Subcutaneous adipose tissue (tissue), 4 donors: ENCODE measurements around the gene SNX25. TPM values are rescaled to one million over a fixed set of nuclear protein-coding genes. Genes with fewer than 3 reads are reported as not detected.

Experiments
- total RNA-seq, 4 donors: library from RNA; depleted of rRNA; stranded (reverse); fragments of >200 nt; gene quantifications; one replicate each; pipeline ENCODE4 v1.1.0, GENCODE V29; 2016
- TF ChIP-seq, protein P1 (sequence below): fragments of 450-650 bp; IDR thresholded peaks from one replicate; pipeline ENCODE4 v1.5.1; 2016; ENCODE audit warnings: low read depth, mild to moderate bottlenecking, control low read depth, antibody characterized with exemption, moderate library complexity

Gene SNX25
- total RNA-seq, 4 donors from 2014 or later: 10.2 to 24.1 (median 14.0) TPM

DNA sequence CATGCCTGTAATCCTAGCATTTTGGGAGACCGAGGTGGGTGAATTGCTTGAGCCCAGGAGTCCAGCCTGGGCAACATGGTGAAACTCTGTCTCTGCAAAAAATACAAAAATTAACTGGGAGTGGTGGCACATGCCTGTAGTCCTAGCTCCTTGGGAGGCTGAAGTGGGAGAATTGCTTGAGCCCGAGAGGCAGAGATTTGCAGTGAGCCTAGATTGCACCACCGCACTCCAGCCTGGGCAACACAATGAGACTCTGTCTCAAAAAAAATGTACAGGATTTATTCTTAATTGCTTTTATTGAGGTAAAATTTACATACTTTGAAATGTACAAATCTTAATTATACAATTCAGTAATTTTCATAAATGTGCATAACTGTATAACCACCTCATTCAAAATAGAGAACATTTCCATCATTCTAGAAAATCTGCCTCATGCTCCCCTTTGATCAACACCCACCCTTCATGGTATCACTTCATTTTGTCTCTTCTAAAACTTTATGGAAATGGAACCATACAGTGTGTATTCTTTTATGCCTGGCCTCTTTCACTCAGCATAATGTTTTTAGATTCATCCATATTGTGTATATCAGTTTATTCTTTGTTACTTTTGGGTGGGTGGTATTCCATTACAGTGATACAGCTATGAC, 39.1 kb downstream of the SNX25 start:
- TF ChIP-seq, protein P1, sequence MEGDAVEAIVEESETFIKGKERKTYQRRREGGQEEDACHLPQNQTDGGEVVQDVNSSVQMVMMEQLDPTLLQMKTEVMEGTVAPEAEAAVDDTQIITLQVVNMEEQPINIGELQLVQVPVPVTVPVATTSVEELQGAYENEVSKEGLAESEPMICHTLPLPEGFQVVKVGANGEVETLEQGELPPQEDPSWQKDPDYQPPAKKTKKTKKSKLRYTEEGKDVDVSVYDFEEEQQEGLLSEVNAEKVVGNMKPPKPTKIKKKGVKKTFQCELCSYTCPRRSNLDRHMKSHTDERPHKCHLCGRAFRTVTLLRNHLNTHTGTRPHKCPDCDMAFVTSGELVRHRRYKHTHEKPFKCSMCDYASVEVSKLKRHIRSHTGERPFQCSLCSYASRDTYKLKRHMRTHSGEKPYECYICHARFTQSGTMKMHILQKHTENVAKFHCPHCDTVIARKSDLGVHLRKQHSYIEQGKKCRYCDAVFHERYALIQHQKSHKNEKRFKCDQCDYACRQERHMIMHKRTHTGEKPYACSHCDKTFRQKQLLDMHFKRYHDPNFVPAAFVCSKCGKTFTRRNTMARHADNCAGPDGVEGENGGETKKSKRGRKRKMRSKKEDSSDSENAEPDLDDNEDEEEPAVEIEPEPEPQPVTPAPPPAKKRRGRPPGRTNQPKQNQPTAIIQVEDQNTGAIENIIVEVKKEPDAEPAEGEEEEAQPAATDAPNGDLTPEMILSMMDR: no peak

DNA sequence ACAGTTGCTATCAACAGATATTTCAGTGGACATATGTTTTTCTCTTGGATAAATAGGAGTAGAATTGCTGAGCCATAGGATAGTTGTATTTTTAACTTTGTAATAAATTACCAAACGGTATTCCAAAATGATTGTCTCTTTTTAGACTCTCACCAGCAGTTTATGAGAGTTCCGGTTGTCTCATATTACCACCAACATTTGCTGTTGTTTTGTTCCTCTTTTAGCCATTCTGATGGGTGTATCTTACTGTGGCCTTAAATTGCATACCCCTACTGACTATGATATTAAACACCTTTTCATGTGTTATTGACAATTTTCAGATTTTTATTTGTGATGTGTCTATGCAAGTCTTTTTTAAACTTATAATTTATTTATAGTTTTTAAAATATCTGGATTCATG, 39.7 kb downstream of the SNX25 start:
- TF ChIP-seq, protein P1: no peak

DNA sequence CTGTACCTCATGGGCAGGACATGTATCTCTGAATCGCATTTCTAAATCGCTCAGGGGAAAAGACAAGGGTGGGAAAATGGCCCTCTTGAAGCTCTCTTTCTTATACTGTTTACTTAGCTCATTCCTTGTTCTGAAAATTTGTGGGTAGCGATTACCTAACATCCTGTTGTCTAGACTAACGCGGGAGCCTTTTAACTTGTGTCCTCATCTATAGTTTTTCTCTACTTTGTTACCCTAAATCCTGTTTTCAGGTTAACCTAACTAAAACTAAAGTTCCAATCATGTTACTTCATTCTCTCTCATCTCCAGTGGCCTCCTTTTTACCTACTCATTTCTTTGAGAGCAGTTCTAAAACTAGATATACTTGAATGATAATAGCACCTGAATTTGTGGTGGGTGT, 45.0 kb downstream of the SNX25 start:
- TF ChIP-seq, protein P1: no peak

DNA sequence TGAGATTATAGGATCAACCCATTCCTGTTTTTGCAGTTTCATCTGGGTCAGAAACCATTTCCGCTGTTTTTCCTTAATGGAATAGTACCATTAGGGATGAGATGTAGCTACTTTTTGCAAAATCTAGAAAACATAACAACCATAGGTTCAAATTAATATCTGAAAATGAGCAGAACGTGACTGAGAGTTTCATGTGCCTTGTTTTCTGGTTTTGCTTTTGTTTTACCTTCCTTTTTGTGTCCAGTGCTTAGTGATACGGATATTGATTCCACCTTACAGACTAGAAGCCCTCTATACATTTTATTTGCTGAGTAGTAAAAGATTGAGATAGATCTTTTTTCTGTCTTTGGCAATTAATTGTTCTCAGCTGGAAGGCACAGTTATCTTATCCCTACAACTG, 46.5 kb downstream of the SNX25 start:
- TF ChIP-seq, protein P1: no peak

DNA sequence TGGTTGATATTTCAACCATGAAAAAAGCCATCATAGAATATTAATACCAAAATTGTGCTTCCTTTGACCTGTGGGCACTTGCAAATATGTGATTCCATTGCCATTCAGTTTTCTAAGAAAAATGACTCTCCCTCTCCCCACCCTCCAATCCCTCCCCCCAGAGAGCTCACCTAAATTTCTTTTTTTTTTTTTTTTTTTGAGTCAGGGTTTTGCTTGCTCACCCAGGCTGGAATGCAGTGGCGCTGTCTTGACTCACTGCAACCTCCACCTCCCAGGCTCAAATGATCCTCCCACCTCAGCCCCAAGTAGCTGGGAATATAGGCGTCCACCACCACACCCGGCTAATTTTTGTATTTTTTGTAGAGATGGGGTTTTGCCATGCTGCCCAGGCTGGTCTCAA, 47.0 kb downstream of the SNX25 start:
- TF ChIP-seq, protein P1: no peak

DNA sequence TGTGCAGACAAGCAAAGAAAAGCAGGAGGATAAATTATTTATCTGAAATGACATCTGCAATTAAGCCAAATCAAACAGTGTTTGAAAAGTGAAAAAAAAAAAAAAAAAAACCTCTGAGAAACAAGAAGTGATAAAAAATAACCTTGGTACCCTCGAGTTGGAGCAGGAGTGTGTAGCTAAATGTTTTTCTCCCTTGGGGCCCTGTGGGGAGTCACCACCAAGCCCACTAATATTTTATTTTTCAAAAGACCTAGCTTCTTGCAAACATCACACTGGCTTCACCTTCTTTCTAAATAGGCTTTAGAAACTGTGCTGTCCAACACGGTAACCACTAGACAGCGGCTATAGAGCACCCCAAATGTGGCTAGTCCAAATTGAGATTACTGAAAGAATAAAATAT, 47.7 kb downstream of the SNX25 start:
- TF ChIP-seq, protein P1: no peak

DNA sequence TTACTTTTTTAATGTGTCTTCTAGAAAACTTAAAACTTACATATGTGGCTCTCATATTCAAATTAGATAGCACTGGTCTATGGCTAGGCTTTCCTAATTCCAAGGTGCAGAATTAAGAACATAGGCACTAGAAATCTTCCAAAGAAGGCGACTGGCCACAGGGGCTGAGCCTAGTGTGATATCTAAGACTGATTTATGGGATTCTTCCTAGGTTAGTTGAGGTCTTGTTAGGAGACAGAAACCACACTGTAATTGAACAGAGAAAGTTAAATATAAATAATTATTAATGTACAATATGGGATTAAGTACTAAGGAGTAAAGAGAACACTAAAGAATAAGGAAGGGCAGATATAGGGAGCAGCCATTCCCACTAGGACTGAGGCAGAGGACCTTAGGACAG, 48.3 kb downstream of the SNX25 start:
- TF ChIP-seq, protein P1: no peak
